HL-60 (cell line): ENCODE measurements around the gene CAMTA1.

Experiments
- DNase-seq, 2 experiments: peaks; one replicate each; pipeline ENCODE4 v3.0.0-alpha.2; 2010 to 2020; ENCODE audit warnings: low read depth in 1 of 2, low spot score in 1 of 2
- H3K27ac ChIP-seq: fragments of 250-450 bp; sonication (Bioruptor Pico); replicated peaks from 2 replicates; pipeline ENCODE4 v1.5.1; 2020; ENCODE audit warnings: mild to moderate bottlenecking, moderate library complexity
- H3K27me3 ChIP-seq: fragments of 250-450 bp; sonication (Bioruptor Pico); 2 replicates; pipeline ENCODE4 v1.5.1; 2021; ENCODE audit warnings: mild to moderate bottlenecking, moderate library complexity; ENCODE audit not compliant: insufficient read depth, poor library complexity, severe bottlenecking
- H3K4me3 ChIP-seq: replicated peaks from 2 replicates; pipeline ENCODE4 v1.5.1; 2011; ENCODE audit warnings: mild to moderate bottlenecking, control low read depth, low read length; ENCODE audit not compliant: insufficient read depth
- GABPA ChIP-seq: IDR thresholded peaks from 2 replicates; pipeline ENCODE4 v1.6.1; 2012; ENCODE audit warnings: low read depth
- POLR2AphosphoS5 ChIP-seq: IDR thresholded peaks from 2 replicates; pipeline ENCODE4 v1.6.1; 2012; ENCODE audit warnings: low read depth
- SPI1 ChIP-seq: IDR thresholded peaks from 2 replicates; pipeline ENCODE4 v1.6.1; 2012; ENCODE audit warnings: low read depth, mild to moderate bottlenecking, borderline replicate concordance
- TF ChIP-seq, protein P1 (sequence below): IDR thresholded peaks from one replicate; pipeline ENCODE4 v1.5.1; 2011; ENCODE audit warnings: low read length, control low read depth, inconsistent platforms; ENCODE audit not compliant: insufficient read depth
- TF ChIP-seq, protein P2 (sequence below): IDR thresholded peaks from 2 replicates; pipeline ENCODE4 v1.6.1; 2012; ENCODE audit warnings: low read depth; ENCODE audit not compliant: insufficient replicate concordance

The CAMTA1 gene

DNA sequence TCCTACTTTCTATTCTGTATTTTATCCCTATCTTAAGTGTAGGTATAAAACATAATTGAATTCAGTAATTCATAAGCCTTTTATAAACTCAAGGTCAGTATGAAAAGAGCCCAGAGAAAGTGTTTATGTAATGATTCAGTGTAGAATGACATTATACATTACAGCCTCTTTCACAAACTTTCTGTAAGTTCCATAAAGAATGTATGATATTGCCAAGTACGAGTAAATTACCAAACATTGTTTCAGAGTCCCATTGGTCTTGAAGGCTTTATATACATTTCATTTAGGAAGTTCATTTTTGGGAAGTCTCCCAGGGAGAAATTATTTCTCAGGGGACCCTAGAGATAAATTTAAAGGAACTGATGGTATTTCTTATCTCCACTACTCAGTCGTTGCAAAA, 948.0 kb downstream of the CAMTA1 start:
- no peak for TF ChIP-seq SPI1
- TF ChIP-seq POLR2AphosphoS5: no peak
- TF ChIP-seq, protein P1, sequence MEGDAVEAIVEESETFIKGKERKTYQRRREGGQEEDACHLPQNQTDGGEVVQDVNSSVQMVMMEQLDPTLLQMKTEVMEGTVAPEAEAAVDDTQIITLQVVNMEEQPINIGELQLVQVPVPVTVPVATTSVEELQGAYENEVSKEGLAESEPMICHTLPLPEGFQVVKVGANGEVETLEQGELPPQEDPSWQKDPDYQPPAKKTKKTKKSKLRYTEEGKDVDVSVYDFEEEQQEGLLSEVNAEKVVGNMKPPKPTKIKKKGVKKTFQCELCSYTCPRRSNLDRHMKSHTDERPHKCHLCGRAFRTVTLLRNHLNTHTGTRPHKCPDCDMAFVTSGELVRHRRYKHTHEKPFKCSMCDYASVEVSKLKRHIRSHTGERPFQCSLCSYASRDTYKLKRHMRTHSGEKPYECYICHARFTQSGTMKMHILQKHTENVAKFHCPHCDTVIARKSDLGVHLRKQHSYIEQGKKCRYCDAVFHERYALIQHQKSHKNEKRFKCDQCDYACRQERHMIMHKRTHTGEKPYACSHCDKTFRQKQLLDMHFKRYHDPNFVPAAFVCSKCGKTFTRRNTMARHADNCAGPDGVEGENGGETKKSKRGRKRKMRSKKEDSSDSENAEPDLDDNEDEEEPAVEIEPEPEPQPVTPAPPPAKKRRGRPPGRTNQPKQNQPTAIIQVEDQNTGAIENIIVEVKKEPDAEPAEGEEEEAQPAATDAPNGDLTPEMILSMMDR: no peak
- TF ChIP-seq, protein P2, sequence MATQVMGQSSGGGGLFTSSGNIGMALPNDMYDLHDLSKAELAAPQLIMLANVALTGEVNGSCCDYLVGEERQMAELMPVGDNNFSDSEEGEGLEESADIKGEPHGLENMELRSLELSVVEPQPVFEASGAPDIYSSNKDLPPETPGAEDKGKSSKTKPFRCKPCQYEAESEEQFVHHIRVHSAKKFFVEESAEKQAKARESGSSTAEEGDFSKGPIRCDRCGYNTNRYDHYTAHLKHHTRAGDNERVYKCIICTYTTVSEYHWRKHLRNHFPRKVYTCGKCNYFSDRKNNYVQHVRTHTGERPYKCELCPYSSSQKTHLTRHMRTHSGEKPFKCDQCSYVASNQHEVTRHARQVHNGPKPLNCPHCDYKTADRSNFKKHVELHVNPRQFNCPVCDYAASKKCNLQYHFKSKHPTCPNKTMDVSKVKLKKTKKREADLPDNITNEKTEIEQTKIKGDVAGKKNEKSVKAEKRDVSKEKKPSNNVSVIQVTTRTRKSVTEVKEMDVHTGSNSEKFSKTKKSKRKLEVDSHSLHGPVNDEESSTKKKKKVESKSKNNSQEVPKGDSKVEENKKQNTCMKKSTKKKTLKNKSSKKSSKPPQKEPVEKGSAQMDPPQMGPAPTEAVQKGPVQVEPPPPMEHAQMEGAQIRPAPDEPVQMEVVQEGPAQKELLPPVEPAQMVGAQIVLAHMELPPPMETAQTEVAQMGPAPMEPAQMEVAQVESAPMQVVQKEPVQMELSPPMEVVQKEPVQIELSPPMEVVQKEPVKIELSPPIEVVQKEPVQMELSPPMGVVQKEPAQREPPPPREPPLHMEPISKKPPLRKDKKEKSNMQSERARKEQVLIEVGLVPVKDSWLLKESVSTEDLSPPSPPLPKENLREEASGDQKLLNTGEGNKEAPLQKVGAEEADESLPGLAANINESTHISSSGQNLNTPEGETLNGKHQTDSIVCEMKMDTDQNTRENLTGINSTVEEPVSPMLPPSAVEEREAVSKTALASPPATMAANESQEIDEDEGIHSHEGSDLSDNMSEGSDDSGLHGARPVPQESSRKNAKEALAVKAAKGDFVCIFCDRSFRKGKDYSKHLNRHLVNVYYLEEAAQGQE: no peak
- H3K27me3 ChIP-seq: no peaks in the 10 kb centered on the region
- no peak overlapping the region for H3K4me3 ChIP-seq
- H3K27ac ChIP-seq: no peak overlapping the region
- DNase-seq: no peak

DNA sequence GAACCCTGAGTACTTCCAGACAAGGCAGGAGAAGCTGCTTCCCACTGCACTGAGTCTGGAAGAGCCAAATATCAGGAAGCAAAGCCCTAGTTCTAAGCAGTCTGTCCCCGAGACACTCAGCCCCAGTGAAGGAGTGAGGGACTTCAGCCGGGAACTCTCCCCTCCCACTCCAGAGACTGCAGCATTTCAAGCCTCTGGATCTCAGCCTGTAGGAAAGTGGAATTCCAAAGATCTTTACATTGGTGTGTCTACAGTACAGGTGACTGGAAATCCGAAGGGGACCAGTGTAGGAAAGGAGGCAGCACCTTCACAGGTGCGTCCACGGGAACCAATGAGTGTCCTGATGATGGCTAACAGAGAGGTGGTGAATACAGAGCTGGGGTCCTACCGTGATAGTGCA, 952.8 kb downstream of the CAMTA1 start:
- DNase-seq: no peak
- TF ChIP-seq, protein P1: no peak
- TF ChIP-seq SPI1 (no peak), POLR2AphosphoS5 (no peak), GABPA (no peak)
- TF ChIP-seq, protein P2: no peak
- H3K27ac ChIP-seq: no peak overlapping the region
- no peak overlapping the region for H3K4me3 ChIP-seq
- H3K27me3 ChIP-seq: no peaks in the 10 kb centered on the region

DNA sequence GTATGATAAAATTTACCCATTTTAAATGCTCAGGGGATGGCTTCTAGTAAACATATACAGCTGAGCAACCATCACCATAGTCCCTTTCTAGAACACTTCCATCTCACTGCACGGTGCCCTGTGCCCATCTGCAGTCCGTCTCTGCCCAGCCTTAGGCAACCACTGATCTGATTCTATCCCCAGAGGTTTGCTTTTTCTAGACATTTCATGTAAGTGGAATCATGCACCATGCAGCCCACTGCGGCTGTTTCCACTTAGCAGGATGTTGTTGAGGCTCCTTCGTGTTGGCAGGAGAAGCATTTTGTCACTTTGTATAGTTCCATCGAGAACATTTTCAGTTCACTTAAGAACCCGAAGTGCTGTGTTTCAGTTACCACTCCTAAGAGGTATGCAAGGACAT, 958.1 kb downstream of the CAMTA1 start:
- H3K27me3 ChIP-seq: no peaks in the 10 kb centered on the region

More for the DNA sequence above, 958.1 kb downstream of the CAMTA1 start:
- no peak overlapping the region for H3K4me3 ChIP-seq
- TF ChIP-seq, protein P2: no peak
- TF ChIP-seq, protein P1: no peak
- TF ChIP-seq GABPA (no peak), SPI1 (no peak), POLR2AphosphoS5 (no peak)
- DNase-seq: no peak
- no peak overlapping the region for H3K27ac ChIP-seq
